Aortic smooth muscle cell (primary cell): ENCODE measurements around the gene HAL. TPM values are rescaled to one million over a fixed set of nuclear protein-coding genes. Genes with fewer than 3 reads are reported as not detected.

Source experiments
- total RNA-seq: library from RNA; depleted of rRNA; stranded (reverse); fragments of >200 nt; gene quantifications from 2 replicates; pipeline ENCODE4 v1.2.3, GENCODE V29; 2014

The HAL gene, protein sequence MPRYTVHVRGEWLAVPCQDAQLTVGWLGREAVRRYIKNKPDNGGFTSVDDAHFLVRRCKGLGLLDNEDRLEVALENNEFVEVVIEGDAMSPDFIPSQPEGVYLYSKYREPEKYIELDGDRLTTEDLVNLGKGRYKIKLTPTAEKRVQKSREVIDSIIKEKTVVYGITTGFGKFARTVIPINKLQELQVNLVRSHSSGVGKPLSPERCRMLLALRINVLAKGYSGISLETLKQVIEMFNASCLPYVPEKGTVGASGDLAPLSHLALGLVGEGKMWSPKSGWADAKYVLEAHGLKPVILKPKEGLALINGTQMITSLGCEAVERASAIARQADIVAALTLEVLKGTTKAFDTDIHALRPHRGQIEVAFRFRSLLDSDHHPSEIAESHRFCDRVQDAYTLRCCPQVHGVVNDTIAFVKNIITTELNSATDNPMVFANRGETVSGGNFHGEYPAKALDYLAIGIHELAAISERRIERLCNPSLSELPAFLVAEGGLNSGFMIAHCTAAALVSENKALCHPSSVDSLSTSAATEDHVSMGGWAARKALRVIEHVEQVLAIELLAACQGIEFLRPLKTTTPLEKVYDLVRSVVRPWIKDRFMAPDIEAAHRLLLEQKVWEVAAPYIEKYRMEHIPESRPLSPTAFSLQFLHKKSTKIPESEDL
- total RNA-seq = 0.13 and 0.19 TPM in 2 replicates

DNA sequence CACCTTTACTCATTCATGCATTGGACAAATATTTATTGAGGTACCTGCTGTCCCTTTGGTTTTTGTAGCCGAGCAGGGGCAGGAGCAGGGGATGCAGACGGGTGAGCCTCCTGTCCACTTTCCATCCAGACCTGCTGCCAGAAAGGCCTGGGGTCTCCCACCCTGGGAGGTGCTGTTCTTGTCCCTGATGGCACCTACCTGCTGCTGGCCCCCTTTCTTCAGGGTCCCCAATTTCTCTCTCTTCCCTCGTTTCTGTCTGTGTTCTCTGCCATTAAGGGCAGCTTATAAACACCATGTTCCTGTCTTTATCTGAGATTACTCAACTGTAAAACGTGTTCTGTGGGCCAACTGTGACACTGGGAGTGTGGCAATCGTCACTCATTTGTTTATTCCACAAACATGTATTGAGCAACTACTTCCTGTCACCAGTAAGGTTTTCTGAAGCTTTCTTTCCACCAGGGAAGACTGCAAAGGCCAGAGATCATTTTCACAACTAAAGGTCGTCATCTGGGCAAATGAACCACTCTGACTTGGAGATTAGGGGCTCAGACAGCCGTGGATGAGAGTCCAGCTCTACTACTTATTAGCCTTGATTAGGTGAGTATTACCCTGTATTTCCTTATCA lies at the start of gene HAL:
TSS of gene HAL (minus strand) at position 311 of the 625 bp plus-strand sequence. CDS start 434 bp downstream, outside the sequence.

DNA sequence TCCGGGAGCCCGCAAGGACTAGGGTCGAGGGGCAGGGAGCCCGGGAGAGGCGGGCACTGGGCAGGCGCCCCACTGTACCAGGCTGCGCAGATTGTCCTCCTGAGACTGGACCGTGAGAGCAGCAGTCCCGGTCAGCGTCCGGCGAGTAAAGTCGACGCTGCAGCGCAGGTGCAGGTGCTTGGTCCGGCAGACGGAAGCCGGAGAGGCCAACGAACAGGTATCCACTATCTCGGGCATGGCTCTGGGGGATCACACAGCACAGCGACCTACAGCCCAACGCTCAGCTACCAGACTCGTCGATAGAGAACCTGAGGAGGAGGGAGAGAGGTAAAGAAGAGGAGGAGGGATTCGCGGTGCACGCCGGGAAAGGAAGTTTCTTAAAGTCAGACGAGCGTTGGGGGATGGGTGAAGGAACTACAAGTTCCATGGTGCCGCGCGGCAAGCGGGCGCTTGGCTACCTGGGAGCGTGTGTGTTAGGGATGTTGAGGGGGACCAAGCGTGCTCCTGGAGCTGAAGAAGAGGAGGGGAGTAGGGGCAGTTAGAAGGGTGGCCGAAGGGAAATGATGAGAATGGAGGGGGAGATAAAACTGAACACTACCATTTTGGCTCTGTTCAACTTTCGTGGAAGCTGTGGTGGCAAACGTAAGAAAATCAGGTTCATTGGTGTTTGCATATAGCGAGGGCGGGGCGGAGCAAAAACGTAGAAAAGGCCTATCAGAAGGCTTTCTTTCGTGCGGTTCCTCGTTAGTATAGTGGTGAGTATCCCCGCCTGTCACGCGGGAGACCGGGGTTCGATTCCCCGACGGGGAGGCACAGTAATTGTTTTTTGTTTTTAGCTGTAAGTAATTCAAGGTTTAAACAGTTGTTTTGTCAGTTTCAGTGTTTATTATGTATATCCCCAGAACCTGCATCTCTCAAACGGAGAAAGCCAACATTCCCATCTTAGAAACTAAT lies 39.4 kb upstream of the HAL start, which contains the start of gene LTA4H:
TSS of gene LTA4H (minus strand) at position 305 of the 954 bp plus-strand sequence. CDS start at position 237, 68 bp downstream.

DNA sequence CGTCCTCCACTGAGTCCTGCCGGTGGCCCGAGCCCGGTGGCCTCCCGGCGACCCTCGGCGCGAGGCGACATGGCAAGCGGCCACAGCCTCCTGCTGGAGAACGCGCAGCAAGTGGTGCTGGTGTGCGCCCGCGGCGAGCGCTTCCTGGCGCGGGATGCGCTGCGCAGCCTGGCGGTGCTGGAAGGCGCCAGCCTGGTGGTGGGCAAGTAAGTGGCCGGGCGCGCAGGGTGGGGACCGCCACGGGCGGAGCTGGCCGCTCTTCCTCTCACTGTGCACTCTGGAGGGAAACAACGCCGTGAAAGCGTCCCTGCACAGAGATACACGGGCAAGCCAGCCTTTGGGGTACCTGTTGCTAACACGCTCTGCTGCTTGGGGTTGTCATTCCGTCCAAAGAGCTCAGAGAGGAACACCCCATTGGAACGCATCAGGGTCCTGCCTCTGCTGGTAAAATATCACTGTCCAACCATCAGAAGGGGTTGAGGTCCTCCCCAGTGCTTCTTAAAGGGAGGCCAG lies 52.8 kb downstream of the HAL start, which contains the start of gene AMDHD1:
TSS of gene AMDHD1 (plus strand) at position 2 of the 513 bp plus-strand sequence. CDS start at position 70, 68 bp downstream.

DNA sequence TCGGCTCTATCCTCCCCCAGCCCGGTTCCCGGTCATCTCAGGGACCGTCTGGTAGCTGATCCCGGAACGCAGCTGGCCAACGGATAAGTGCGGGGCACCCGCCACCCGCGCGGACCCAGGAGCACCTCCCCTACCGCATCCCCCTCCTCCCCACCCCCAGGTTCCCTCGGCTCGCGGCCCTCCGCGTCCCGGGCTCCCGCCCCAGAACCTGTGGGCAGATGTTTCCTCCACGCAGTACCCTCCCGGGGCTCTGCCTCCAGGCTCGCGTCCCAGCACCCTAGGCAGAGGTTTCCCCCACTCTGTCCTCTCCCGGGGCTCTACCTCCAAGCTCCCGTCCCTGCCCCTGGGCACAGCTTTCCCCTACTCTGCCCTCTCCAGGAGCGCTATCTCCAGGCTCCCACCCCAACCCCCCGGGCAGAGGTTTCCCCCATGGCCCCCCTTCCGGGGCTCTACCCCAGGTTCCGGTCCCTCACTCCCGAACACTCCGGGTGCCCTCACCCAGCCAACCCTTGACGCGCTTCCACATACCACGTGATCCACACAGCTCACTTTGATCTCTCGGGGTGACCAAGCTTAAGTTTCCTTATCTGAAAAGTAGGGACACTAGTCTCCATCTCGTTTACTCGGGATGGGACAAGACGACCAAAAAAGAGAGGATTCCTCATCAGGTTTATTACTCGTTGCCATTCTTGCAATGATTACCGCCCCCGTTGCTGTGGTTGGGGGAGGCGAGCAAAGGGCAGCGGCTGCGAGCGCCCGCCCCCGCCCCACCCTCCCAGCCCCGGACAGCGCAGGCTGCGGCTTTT lies 53.4 kb downstream of the HAL start, which contains the start of gene CCDC38:
TSS of gene CCDC38 (minus strand) at position 91 of the 806 bp plus-strand sequence. CDS start 6,105 bp downstream, outside the sequence.

Other genes with a start within 250 kb of the HAL start
- gene NTN4, start 205.6 kb downstream of the HAL start, total RNA-seq = 296 and 347 TPM in 2 replicates
- 16.1 and 17.3 TPM in 2 replicates for gene SNRPF, start 137.4 kb downstream of the HAL start, total RNA-seq
- gene CCDC38, start 53.7 kb downstream of the HAL start, total RNA-seq = under 0.01 TPM in 2 replicates
- 0.06 and 0.40 TPM in 2 replicates for gene AMDHD1, start 53.0 kb downstream of the HAL start, total RNA-seq
- 57.7 and 73.0 TPM in 2 replicates for gene LTA4H, start 39.2 kb upstream of the HAL start, total RNA-seq
- 14.4 and 21.0 TPM in 2 replicates for gene ELK3, start 198.0 kb upstream of the HAL start, total RNA-seq